GM12878 (cell line): ENCODE results near the gene C6orf120. TPM values are rescaled to one million over a fixed set of nuclear protein-coding genes. Genes with fewer than 3 reads are reported as not detected.

Experiments used
- ATAC-seq: fragments of 200-7000 bp; cut with Tn5 transposase; 3 replicates; pipeline ENCODE4 v1.9.1; 2020; ENCODE audit warnings: mild to moderate bottlenecking, moderate library complexity
- BruUV-seq: library from RNA; stranded (reverse); fragments of 400-500 nt; replicated peaks from 2 replicates; lab custom pipeline; 2021; lab: Mats Ljungman, UMichigan
- CTCF ChIA-PET: fragments of 300-600 bp; sonication (Branson Sonifier 250); formaldehyde crosslinking; extraction: SDS; loops from one replicate; lab custom pipeline; 2021; ENCODE audit warnings: inconsistent platforms; lab: Yijun Ruan, JAX
- POLR2A ChIA-PET: fragments of 350-600 bp; formaldehyde crosslinking; extraction: SDS; loops from one replicate; lab custom pipeline; 2021; ENCODE audit warnings: inconsistent platforms; lab: Charles Lee
- RAD21 ChIA-PET: fragments of 300-600 bp; sonication (Branson Sonifier 250); formaldehyde crosslinking; loops from one replicate; lab custom pipeline; 2023; ENCODE audit warnings: antibody characterized with exemption; ENCODE audit not compliant: unreplicated experiment; lab: Charles Lee
- SMC1A ChIA-PET: fragments of 300-600 bp; sonication (Branson Sonifier 250); formaldehyde crosslinking; loops from one replicate; lab custom pipeline; 2023; ENCODE audit not compliant: unreplicated experiment, uncharacterized antibody; lab: Charles Lee
- DNase-seq: peaks from one replicate; pipeline ENCODE4 v3.0.0-alpha.2; 2011; ENCODE audit warnings: low read depth, low spot score
- FAIRE-seq: peaks from 3 replicates; lab custom pipeline; 2011; peaks lifted over from hg19 to GRCh38; lab: Jason Lieb, UNC
- H2AFZ ChIP-seq: 2 replicates; pipeline ENCODE4 v1.6.0; 2011; ENCODE audit warnings: low read depth, low read length, control low read depth; ENCODE audit not compliant: control insufficient read depth
- H3K27ac ChIP-seq: 2 replicates; pipeline ENCODE4 v1.5.1; 2011; ENCODE audit warnings: control low read depth; ENCODE audit not compliant: control insufficient read depth, insufficient read depth
- H3K27me3 ChIP-seq, 2 experiments: replicated peaks in 1 of 2; 2 replicates each; pipeline versions ENCODE4 v1.6.0 to v1.6.1; 2011; ENCODE audit warnings: low read length in 1 of 2; ENCODE audit not compliant: control insufficient read depth in 2 of 2, insufficient read depth in 2 of 2
- H3K36me3 ChIP-seq, 2 experiments: 2 replicates each; pipeline ENCODE4 v1.5.1; 2011; ENCODE audit warnings: low read length in 1 of 2; ENCODE audit not compliant: control insufficient read depth in 2 of 2, insufficient read depth in 2 of 2
- H3K4me1 ChIP-seq: 2 replicates; pipeline ENCODE4 v1.6.1; 2011; ENCODE audit warnings: mild to moderate bottlenecking, low read length, moderate library complexity, mixed read lengths; ENCODE audit not compliant: control insufficient read depth, insufficient read depth
- H3K4me2 ChIP-seq: 2 replicates; pipeline ENCODE4 v1.6.0; 2011; ENCODE audit warnings: control low read depth; ENCODE audit not compliant: control insufficient read depth, insufficient read depth
- H3K4me3 ChIP-seq: fragments of 200-600 bp; sonication (generic); 2 replicates; pipeline ENCODE4 v1.5.1; 2016
- H3K79me2 ChIP-seq: 2 replicates; pipeline ENCODE4 v1.6.0; 2011; ENCODE audit warnings: low read length; ENCODE audit not compliant: control insufficient read depth, insufficient read depth
- H3K9ac ChIP-seq: 2 replicates; pipeline ENCODE4 v1.8.0; 2011; ENCODE audit warnings: low read length, control low read depth, mixed read lengths; ENCODE audit not compliant: control insufficient read depth, insufficient read depth
- H3K9me3 ChIP-seq: replicated peaks from 3 replicates; pipeline ENCODE4 v1.5.1; 2011; ENCODE audit warnings: mild to moderate bottlenecking, low read length; ENCODE audit not compliant: control insufficient read depth, insufficient read depth
- H4K20me1 ChIP-seq: 2 replicates; pipeline ENCODE4 v1.6.0; 2011; ENCODE audit not compliant: control insufficient read depth, insufficient read depth
- ASH2L ChIP-seq: fragments of 300-600, 200-600 bp; sonication (generic); IDR thresholded peaks from 2 replicates; pipeline ENCODE4 v1.6.1; 2017; ENCODE audit warnings: low read depth, mild to moderate bottlenecking, borderline replicate concordance
- BACH1 ChIP-seq: fragments of 450-650 bp; IDR thresholded peaks from 2 replicates; pipeline ENCODE4 v1.6.1; 2017; ENCODE audit warnings: mild to moderate bottlenecking, borderline replicate concordance
- BCL11A ChIP-seq: IDR thresholded peaks from 2 replicates; pipeline ENCODE4 v1.6.1; 2011; ENCODE audit warnings: low read depth, low read length
- BCL3 ChIP-seq: IDR thresholded peaks from 2 replicates; pipeline ENCODE4 v1.6.1; 2011; ENCODE audit warnings: borderline replicate concordance, low read depth, mild to moderate bottlenecking, moderate library complexity, low read length; ENCODE audit not compliant: insufficient read depth, poor library complexity, severe bottlenecking
- EP300 ChIP-seq, 2 experiments: fragments of 150-350 bp in 1 of 2; IDR thresholded peaks; 2 replicates each; pipeline ENCODE4 v1.6.1; 2011 to 2012; ENCODE audit warnings: low read depth in 2 of 2, low read length in 2 of 2, borderline replicate concordance in 1 of 2, improper control_type of control experiment in 1 of 2, inconsistent platforms in 1 of 2; ENCODE audit not compliant: control insufficient read depth in 1 of 2
- MEF2B ChIP-seq: fragments of 450-650 bp; IDR thresholded peaks from 2 replicates; pipeline ENCODE4 v1.6.1; 2018; ENCODE audit warnings: mild to moderate bottlenecking, moderate library complexity; ENCODE audit not compliant: partially characterized antibody, poor library complexity, severe bottlenecking
- MXI1 ChIP-seq: fragments of 150-350 bp; IDR thresholded peaks from 2 replicates; pipeline ENCODE4 v1.6.1; 2011; ENCODE audit warnings: low read depth, mild to moderate bottlenecking, inconsistent platforms, low read length, improper control_type of control experiment
- WGBS: methylation state at CpG from one replicate; pipeline ENCODE4 v1.1.6; 2016; ENCODE audit warnings: low lambda C conversion rate; ENCODE audit not compliant: insufficient replicate concordance, insufficient coverage; ENCODE audit errors: missing lambda C conversion rate; 5-methylcytosine and 5-hydroxymethylcytosine counted together
- in situ Hi-C: fragments of 300-500 bp; cut with MboI; formaldehyde crosslinking; loops from 9 replicates; pipeline ENCODE4 v1.14.3; 2018; ENCODE audit warnings: mixed read lengths
- intact Hi-C: fragments of 100-400 bp; cut with micrococcal nuclease; formaldehyde crosslinking; loops from one replicate; pipeline ENCODE4 v1.14.2; 2022; ENCODE audit not compliant: unreplicated experiment
- polyA plus RNA-seq, 11 experiments: library from polyadenylated mRNA; depleted of rRNA in 4 of 11; unstranded in 6 of 11; stranded (reverse) in 5 of 11; fragments of >200 nt; fragmentation: Nextera tagmentation in 4 of 11; fragmentation: Illumina TruSeq in 1 of 11; extraction: Ambion mirVana in 4 of 11; extraction: Trizol in 1 of 11; gene quantifications; 1 replicate in 1 of 11; 2 replicates in 10 of 11; pipeline versions ENCODE4 v1.2.1 to v1.2.3, GENCODE V29; 2011 to 2016; ENCODE audit warnings: inconsistent platforms in 2 of 11, missing spikeins in 2 of 11, low read depth in 1 of 11
- total RNA-seq, 4 experiments: library from RNA; depleted of rRNA in 3 of 4; stranded (reverse); fragments of >200 nt in 3 of 4; fragmentation: Illumina TruSeq in 1 of 4; extraction: Trizol in 1 of 4; gene quantifications; 2 replicates each; pipeline versions ENCODE4 v1.2.1 to v1.2.3, GENCODE V29; 2013 to 2021
- TF ChIP-seq, protein P1 (sequence below): IDR thresholded peaks from 2 replicates; pipeline ENCODE4 v1.6.1; 2011; ENCODE audit warnings: low read depth, mild to moderate bottlenecking, low read length, moderate library complexity, borderline replicate concordance; ENCODE audit errors: extremely low read depth
- TF ChIP-seq, protein P2 (sequence below): fragments of 450-650 bp; IDR thresholded peaks from 2 replicates; pipeline ENCODE4 v1.6.1; 2017; ENCODE audit warnings: mild to moderate bottlenecking, moderate library complexity
- TF ChIP-seq, protein P3 (sequence below): fragments of 450-650 bp; IDR thresholded peaks from 2 replicates; pipeline ENCODE4 v1.6.1; 2017; ENCODE audit warnings: mild to moderate bottlenecking, moderate library complexity

The C6orf120 gene
- total and polyA plus RNA-seq, 10 of the 15 experiments (the other 5 are each of a cell fraction or from before 2014, with no cell fraction given): 3.6 to 23.9 (median 18.2) TPM

DNA sequence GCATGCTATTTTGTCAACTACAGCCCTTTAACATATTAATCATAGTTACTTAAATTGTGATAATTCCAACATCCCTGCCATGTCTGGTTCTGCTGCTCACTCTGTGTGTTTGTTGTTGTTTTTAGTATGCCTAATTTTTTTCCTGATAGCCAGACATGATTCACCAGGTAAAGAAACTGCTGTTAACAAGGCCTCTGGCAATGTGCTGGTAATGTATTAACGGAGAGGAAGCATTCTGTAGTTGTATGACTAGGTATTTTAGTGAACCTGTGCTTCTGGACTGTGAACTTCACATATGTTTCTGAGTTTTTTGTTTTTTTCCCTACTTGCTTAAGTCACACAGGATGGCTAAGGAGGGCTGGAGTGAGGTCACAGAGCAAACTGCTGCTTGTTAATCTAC lies 44.6 kb downstream of the C6orf120 start:
- Histone ChIP-seq H3K4me2 (no peak overlapping the region), H3K36me3 (no peaks in the 10 kb centered on the region), H3K9ac (no peak overlapping the region), H3K9me3 (no peaks in the 10 kb centered on the region; the same call in 2 of the 3 replicates), H3K4me1 (no peaks in the 10 kb centered on the region; the same call in 1 of the 2 replicates), H3K27me3 (no peaks in the 10 kb centered on the region), H3K27ac (no peak overlapping the region), H4K20me1 (no peaks in the 10 kb centered on the region), H2AFZ (no peak overlapping the region), H3K79me2 (peaks cover 16% of the 10 kb centered on the region), H3K4me3 (no peak overlapping the region)
- 87% methylated on average over 1 of the region's 1 CpG for WGBS
- intact Hi-C loops (no loop called here), in situ Hi-C loops (no loop called here)
- no TSS peak for BruUV-seq
- FAIRE-seq (no peak), ATAC-seq (no peak), DNase-seq (no peak)
- SMC1A ChIA-PET: no interaction called here
- POLR2A ChIA-PET: no interaction called here
- CTCF ChIA-PET: no interaction called here
- RAD21 ChIA-PET: no interaction called here
- TF ChIP-seq, protein P1, sequence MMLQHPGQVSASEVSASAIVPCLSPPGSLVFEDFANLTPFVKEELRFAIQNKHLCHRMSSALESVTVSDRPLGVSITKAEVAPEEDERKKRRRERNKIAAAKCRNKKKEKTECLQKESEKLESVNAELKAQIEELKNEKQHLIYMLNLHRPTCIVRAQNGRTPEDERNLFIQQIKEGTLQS: no peak
- no peak for TF ChIP-seq MEF2B
- TF ChIP-seq BCL3: no peak
- no peak for TF ChIP-seq BACH1
- TF ChIP-seq, protein P2, sequence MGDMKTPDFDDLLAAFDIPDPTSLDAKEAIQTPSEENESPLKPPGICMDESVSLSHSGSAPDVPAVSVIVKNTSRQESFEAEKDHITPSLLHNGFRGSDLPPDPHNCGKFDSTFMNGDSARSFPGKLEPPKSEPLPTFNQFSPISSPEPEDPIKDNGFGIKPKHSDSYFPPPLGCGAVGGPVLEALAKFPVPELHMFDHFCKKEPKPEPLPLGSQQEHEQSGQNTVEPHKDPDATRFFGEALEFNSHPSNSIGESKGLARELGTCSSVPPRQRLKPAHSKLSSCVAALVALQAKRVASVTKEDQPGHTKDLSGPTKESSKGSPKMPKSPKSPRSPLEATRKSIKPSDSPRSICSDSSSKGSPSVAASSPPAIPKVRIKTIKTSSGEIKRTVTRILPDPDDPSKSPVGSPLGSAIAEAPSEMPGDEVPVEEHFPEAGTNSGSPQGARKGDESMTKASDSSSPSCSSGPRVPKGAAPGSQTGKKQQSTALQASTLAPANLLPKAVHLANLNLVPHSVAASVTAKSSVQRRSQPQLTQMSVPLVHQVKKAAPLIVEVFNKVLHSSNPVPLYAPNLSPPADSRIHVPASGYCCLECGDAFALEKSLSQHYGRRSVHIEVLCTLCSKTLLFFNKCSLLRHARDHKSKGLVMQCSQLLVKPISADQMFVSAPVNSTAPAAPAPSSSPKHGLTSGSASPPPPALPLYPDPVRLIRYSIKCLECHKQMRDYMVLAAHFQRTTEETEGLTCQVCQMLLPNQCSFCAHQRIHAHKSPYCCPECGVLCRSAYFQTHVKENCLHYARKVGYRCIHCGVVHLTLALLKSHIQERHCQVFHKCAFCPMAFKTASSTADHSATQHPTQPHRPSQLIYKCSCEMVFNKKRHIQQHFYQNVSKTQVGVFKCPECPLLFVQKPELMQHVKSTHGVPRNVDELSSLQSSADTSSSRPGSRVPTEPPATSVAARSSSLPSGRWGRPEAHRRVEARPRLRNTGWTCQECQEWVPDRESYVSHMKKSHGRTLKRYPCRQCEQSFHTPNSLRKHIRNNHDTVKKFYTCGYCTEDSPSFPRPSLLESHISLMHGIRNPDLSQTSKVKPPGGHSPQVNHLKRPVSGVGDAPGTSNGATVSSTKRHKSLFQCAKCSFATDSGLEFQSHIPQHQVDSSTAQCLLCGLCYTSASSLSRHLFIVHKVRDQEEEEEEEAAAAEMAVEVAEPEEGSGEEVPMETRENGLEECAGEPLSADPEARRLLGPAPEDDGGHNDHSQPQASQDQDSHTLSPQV: no peak
- no peak for TF ChIP-seq EP300 (IDR thresholded peaks at IDR 0.05; ENCODE audit: borderline replicate concordance in 1 of 2, control insufficient read depth in 1 of 2, low read depth in 2 of 2, low read length in 2 of 2)
- no peak for TF ChIP-seq MXI1
- TF ChIP-seq BCL11A: no peak
- TF ChIP-seq, protein P3, sequence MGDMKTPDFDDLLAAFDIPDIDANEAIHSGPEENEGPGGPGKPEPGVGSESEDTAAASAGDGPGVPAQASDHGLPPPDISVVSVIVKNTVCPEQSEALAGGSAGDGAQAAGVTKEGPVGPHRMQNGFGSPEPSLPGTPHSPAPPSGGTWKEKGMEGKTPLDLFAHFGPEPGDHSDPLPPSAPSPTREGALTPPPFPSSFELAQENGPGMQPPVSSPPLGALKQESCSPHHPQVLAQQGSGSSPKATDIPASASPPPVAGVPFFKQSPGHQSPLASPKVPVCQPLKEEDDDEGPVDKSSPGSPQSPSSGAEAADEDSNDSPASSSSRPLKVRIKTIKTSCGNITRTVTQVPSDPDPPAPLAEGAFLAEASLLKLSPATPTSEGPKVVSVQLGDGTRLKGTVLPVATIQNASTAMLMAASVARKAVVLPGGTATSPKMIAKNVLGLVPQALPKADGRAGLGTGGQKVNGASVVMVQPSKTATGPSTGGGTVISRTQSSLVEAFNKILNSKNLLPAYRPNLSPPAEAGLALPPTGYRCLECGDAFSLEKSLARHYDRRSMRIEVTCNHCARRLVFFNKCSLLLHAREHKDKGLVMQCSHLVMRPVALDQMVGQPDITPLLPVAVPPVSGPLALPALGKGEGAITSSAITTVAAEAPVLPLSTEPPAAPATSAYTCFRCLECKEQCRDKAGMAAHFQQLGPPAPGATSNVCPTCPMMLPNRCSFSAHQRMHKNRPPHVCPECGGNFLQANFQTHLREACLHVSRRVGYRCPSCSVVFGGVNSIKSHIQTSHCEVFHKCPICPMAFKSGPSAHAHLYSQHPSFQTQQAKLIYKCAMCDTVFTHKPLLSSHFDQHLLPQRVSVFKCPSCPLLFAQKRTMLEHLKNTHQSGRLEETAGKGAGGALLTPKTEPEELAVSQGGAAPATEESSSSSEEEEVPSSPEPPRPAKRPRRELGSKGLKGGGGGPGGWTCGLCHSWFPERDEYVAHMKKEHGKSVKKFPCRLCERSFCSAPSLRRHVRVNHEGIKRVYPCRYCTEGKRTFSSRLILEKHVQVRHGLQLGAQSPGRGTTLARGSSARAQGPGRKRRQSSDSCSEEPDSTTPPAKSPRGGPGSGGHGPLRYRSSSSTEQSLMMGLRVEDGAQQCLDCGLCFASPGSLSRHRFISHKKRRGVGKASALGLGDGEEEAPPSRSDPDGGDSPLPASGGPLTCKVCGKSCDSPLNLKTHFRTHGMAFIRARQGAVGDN: no peak
- TF ChIP-seq ASH2L: no peak
